ENCODE measurements around the gene SLC41A3. TPM values are rescaled to one million over a fixed set of nuclear protein-coding genes. Genes with fewer than 3 reads are reported as not detected.
"Not testable (repeated sequence)": the region's sequence is repeated elsewhere in the genome, so short reads cannot be mapped to it uniquely, and the experiment has no call there.

The SLC41A3 gene
- total RNA-seq, 1 donor from 2014 or later = 20.6 TPM

DNA sequence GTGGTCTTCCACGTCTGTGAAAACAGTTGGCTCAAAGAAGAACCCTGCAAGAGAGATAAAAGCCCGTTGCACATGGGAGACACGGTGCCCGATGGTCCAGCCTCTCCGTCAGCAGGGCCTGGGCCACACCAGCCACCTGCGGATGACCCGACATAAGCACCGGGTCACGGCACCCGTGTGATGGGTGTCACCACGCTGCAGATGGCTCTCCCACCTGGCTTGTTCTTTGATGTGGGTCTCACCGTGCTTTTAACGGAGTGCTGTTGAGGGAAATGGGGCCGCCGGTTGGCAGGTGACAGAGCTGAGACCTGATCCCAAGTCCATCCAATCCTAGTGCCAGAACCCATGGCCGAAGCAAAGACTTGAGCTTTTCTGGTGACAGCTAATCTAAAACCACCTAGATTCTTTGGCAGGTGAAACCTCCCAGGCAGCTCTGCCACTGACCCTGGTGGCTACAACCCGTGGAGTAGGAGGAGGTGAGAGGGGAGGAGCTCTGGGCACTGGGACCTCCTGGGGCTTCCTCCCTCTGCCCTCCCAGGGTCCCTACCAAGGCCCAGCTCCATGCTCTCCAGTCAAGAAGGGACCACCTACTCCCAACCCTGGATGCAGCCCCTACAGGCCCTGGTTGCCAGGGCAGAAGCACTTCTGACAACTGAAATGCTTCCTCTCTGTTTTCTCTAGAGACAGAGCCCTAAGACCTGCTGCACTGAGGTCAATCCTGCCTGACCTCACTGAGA is 23.4 kb upstream of the SLC41A3 start:
- intact Hi-C loops (cut with micrococcal nuclease) = no loop called here

DNA sequence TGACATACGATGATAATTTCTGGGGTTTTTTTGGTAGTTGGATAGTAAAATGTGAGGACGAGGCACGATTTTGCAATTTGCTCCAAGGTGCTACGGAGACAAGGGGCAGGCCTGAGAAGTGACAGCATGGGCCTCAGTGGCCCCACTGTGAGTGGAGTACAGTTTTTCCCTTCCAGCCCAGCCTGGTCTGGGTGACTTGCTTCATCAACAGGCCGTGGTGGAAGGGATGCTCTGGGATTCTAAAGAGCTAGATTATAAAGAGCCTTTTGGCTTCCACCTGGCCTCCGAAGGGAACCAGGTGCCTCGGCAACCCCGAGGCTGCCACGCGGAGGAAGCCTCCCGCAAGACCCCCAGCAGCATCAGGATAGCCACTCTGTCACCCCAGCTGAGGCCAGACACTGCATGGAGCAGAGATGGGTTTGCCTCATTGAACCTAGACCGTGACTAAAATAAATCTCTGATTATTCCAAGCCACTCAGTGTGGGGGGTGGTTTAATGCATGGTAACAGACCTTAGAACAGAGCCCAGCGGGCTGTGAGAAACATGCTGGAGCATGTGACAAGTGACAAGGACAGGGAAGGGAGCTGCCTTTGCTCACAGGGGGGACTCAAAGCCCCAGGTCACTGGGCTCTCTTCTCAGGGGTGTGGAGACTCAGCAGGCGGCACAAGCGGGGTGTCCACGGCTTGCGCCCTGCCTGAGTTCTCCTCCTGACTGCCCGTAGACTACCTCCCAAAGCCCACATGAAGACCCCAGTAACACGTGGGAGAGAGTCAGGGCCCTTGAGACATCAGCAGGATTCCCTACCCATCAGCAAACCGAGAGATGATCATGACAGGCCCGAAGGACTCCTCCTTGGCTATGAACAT is 22.6 kb upstream of the SLC41A3 start:
- intact Hi-C loops (cut with micrococcal nuclease) = no loop called here

DNA sequence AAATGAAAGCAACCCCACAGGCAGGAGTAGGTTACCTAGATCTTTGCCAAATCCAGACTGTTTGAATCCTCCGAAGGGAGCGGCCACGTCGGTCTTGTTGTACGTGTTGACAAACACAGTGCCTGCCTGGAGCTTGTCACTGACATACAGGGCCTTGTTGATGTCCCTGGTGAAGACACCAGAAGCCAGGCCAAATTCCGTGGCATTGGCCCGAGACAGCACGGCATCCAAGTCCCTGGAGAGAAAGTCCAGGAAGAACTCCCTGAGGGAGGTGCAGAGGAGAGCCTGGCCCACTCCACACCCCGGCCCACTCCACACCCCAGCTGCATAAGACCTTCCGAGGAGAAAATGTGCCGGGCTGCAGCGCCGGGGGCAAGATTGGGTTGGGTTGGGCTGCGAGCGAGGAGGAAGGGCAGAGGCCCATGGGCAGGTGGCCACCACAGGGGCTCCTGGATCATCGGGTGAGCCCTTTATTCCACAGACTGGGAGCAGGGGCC is 21.8 kb upstream of the SLC41A3 start:
- intact Hi-C loops (cut with micrococcal nuclease) = no loop called here

DNA sequence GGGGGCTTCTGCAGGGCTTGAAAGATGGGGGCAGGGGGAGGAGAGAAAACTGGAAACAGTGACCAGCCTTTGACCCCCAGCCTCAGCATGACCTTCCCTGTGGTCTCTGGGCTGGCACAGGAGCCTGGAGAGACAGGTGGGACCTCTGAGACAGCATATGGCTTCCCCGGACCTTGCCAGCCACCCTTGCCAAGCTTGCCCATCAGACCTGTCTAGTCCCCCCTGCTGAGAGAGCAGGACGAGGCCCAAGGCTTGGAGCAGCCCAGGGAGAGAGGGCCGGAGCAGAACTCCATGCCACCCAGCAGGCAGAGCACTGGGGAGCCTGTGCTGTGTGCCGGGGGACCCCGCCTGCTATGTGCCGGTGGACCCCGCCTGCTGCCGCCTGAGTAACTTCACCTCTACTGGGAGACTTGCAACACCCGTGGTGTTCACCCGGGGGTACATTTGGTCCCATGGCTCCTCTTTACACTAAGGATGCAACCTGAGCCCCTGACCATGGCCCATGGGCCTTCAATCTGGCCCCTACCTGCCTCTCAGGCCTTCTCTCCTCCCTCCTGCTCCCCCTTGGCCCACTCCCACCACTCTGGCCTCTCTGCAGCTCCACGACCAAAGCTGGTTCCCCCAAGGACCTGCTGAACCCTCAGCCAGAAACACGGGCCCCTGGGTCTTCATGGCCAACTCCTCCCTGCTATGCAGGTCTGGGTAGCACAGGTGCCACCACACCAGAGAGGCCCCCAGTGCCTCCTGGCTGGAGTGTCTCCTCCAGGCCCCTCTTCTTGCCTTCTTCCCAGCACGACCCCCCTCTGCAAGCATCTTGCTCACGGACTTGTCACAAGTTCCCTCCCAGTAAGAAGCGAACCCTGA is 21.1 kb upstream of the SLC41A3 start:
- intact Hi-C loops (cut with micrococcal nuclease) = no loop called here

DNA sequence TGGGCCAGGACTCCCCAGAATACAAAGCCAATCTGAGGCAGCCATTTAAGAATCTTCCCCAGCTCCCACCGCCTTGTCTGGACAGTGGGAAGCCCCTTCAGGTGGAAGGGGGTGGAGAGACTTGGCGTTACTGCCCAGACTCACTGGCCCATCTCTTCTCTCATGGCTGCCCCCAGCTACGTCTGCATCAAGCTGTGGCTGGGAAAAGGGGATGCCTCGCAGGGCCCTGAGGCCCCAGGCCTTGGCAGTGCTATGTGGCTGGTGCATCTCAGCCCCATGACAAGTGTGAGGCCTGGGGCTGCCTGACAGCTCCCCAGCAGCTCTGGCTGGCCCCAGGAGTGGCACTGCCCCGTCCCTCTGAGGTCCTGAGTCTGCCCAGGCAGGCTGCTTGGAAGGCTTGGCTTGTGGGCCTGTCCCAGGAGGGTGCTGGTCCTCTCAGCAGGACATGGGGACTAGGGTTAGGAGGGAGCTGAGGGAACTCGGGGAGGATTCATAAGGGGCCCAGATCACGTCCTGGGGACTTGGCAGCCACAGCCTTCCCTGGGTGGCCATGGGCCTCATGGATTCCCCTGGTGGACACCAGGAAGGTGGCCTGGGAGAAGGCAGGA is 20.2 kb upstream of the SLC41A3 start:
- intact Hi-C loops (cut with micrococcal nuclease) = no loop called here

DNA sequence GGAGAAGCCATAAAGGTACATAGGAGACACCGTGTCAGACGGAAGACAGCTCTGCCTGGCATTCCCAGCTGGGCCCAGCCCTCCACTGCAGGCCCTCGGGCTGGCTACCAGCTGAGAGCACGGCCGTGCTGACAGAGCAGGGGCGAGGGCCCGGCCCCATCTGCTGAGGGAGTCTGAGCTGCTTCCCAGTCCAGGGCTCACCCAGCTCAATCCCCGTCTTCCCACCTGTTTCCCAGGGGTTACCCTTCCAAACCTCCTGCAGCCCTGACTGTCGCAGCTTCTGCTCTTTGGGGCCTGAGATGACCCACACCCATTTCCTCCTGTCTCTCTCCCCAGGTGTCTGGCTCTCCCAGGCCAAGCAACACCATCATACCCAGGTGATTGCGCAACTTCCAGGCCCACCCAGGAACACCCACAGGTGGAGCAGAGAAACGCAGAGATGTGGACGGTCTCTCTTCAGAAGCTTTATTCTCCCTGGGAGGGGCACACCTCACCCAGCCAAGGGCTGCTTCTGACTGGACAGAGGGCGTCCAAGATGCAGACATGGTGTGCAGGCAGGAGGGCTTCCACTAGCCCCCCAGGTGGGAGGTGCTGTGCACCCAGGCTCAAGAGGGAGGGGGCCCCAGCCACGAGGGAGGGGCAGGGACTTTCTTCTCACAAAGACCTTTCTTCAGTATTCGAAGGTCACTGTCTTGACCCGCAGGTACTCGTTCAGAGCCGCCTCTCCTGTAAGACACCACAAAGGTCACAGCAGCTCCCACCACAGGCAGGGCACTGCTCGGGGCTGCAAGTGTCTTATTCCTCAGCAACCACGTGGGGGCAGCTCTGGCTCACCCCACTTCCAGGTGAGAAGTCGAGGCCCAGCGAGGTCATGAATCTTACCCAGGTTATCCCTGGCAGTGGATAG is 19.4 kb upstream of the SLC41A3 start:
- intact Hi-C loops (cut with micrococcal nuclease) = no loop called here

DNA sequence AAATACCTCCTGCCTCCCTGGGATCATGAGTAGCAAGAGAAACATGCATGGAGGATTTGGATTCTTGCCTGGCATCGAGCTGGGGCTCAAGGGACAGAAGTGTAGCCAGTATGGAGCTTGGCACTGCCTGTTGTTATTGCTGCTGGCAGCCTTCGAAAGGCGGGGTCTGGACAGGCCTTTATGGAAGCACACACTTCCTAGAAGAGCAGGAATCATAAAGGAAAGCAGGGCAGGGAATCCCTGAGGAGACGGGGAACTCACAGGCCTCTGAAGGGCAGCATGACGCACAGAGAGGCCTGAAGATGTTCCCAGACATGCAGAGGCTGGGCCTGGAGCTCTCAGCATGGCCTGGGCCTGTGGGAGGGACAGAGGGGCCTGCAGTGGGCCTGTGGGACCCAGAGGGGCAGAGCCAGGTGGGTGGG is 18.6 kb upstream of the SLC41A3 start:
- intact Hi-C loops (cut with micrococcal nuclease) = no loop called here

DNA sequence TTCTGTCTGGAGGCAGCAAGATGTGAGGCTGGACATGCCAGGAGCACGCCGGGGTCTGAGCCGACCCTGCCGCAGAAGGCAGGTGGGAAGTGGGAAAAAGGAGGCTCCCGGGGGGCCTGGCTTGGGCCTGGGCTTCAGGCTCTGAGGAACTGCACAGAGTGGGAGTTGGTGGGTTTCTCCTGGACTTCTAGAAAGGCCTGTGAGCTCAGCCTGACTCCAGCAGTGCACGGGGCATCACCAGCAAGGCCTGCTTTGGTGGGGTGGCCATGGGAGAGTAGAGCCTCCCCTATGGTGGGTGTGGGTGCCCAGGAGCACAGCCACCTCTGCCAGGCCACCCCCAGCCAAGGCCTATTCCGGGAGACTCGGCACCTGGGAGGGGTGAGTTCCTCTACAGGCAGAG is 18.1 kb upstream of the SLC41A3 start:
- intact Hi-C loops (cut with micrococcal nuclease) = no loop called here

DNA sequence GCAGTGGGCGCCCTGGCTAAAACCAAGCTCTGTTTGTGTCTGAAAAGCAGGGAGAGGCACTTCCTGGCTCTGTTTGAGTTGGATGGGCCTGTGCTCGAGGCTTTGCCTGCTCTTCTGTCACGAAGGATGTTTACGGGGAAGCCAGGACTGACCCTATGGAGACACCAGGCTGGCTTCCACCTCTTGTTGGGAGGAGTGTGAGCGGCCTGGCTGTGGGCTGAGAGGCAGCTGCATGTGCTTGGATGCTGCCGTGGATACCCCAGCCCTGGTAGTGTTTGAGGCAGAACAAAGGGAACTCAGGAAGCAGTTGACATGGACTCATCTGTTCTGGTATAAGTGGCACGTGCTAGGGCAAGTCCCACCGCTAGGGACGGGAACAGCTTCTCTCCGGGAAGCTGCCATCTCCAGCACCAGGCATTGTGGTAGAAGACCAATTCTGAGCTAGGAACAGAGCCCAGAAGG is 17.6 kb upstream of the SLC41A3 start:
- intact Hi-C loops (cut with micrococcal nuclease) = no loop called here

DNA sequence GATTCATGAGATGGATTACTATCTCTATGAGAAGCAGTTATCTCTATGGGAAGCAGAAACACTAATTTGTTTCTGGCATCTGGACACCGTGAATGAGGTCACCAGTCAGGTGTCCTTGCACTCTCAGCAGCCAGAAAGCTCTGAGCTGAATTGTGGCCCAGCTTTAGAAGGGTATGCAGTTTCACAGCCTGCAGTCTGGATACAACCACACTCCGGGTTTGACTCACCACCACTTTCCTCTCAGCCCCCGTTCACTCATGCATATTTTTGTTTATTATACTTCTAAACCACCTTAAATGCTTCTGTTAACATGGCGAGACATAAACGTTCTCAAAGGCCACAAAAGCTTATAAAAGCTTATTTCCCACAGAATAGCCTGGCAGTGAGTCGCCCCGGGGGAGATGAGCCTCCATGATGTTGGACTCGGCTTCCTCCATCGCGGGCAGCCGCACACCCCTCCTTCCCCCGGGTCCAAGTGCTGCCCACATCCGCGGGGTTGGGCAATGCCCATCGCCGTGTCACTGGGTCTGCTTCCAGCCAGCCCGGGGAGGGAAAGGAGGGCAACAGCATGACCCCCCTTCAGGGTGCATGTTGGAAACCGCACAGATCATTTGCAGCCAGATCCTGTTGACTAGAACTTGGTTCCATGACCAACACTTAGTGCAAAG is 16.8 kb upstream of the SLC41A3 start:
- intact Hi-C loops (cut with micrococcal nuclease) = no loop called here

DNA sequence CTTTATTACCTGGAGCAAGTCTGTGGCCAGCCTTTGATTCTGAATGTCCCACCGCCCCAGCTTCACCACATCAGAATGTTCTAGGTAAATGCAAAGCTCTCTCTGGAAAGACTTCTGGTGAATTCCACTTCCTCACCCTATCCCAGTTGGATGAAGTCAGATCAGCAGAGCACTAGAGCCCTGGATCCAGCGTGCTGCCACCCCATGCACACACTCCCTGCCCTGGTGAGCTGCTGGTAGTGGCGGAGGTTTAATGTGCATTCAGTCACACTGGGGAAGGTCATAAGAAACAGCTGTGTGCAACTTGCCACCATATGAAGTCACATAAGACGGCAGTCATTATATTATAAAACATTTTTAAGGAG is 16.3 kb upstream of the SLC41A3 start:
- intact Hi-C loops (cut with micrococcal nuclease) = no loop called here

DNA sequence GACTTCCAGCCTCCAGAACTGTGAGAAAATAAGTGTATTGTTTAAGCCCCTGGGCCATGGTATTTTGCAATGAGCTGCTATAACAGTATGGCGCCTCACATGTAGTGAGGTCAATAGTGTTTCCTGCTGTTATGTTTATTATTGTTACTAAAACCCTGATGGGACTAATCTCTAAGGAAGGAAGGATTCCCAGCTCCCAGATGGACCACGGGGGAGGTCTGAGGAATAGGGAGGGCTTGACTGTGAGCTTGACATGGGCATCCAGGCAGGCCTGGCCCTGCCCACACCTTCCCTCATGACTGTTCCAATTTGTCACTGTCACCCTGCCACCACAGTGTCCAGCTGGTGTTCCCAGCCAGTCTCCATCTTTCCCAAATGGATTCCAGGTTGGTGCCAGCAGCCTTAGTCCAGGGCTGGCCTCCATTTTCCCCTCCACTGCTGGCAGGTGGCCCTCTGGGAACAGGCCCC is 14.5 kb upstream of the SLC41A3 start:
- intact Hi-C loops (cut with micrococcal nuclease) = no loop called here

DNA sequence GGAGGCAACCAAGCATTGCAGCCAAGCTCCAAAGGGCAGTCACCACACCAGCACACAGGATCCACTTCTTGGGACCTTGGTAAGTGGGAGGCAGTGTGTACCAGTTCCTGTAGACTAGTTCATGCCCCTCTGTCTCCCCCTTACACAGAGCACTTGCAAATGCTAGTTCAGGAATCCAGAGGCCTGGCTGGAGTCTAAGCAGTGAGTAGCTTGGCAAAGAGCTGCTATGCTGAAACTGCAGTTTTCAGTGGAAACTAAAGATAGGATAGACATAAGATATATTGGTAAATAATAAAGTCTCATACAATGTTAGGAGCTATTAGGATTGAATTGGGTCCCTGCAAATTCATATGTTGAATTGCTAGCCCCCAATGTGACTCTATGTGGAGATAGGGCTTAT is 13.9 kb upstream of the SLC41A3 start:
- intact Hi-C loops (cut with micrococcal nuclease) = no loop called here

DNA sequence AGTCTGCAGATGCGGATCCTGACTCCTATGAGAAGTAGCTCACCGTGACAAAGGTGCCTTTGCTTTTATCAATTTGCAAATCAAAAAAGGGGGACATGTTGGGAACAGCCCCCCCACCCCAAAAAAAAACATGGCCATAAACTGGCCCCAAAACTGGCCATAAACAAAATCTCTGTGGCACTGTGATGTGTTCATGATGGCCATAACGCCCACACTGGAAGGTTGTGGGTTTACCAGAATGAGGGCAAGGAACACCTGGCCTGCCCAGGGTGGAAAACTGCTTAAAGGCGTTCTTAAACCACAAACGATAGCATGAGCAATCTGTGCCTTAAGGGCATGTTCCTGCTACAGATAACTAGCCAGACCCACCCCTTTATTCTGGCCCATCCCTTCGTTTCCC is 12.3 kb upstream of the SLC41A3 start:
- intact Hi-C loops (cut with micrococcal nuclease) = not testable (repeated sequence)

DNA sequence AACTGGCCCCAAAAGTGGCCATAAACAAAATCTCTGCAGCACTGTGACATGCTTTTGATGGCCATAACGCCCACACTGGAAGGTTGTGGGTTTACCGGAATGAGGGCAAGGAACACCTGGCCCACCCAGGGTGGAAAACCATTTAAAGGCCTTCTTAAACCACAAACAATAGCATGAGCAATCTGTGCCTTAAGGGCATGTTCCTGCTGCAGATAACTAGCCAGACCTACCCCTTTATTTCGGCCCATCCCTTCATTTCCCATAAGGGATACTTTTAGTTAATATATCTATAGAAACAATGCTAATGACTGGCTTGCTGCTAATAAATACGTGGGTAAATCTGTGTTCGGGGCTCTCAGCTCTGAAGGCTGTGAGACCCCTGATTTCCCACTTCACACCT is 8.2 kb upstream of the SLC41A3 start:
- intact Hi-C loops (cut with micrococcal nuclease) = not testable (repeated sequence)

DNA sequence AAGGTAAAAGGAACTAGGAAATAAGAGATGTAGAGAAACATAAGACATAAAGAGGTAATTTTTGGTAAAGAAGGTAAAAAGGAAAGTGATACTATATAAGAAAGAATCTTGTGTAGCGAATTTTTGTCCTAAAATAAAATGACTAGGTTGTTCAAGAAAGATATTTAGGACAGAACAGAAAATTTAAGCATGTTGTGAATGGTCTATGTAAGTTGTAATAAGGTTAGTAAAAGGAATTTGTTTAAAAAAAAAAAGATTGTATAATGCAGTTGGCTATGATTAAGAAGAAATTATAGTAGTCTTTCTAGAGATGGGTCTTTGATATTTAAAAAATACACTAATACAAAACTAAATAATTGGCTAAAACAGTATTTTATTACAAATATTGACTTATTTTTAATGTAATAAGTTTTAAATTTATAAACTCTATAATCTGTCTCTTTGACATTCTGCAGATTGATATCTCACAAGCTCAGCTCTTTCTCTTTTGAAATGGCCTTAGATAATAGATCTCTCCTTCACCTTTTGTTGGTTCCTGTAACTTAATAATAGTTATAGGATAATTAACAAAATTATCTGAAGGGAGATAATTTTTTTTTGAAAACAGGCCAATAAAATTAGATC is 3.7 kb upstream of the SLC41A3 start:
- intact Hi-C loops (cut with micrococcal nuclease) = loop anchor here (10.0 kb wide), 1 partner anchor 1507 kb away; the partner anchor contains the start of genes MCM2 and TPRA1

DNA sequence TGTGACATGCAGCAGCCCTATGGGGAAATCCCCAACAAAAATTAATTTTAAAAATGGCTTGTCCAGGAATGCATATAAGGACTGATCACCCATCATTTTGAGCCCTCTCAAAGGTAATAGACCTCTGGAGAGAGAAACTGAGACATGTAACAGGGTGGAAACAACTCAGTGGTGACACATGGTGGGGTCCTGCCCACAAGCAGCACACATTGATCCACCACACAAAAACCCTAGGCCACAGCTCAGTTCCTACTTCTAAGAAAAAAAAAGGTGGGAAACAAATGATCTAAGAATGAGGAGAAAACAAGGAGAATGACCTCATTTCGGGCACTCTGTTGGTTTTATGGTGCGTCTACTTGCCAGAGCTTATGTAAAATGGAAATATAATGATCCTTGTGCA is 1.9 kb upstream of the SLC41A3 start:
- intact Hi-C loops (cut with micrococcal nuclease) = loop anchor here (2.0 to 10.0 kb wide), 2 partner anchors 95 to 1509 kb away; partner anchors contain the start of genes MCM2 and TPRA1

DNA sequence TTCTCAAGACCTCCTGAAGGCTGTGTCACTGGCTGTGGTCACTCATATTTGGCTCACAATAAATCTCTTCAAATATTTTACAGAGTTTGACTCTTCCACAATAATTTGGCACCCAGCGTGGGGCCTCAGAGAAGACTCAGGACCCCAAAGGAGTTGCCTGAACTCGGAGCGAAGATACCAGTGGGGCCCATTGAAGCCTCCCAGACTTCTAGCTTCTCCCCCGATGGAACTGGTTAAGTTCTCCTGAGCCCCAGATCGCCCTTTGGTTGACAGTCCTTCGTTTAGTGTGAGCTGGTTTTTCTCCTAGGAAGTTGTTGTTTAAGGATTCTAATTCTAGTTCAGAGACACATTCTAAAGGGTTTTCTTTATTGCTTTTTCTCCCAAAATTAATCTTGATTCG is 1.4 kb upstream of the SLC41A3 start:
- intact Hi-C loops (cut with micrococcal nuclease) = loop anchor here (2.0 to 10.0 kb wide), 2 partner anchors 94 to 1510 kb away; partner anchors contain the start of genes MCM2 and TPRA1

Measured in T-helper 2 cell treated with Interferon-gamma antibody and Interleukin-4, amounts not matched to agents 100 ng/mL and 5 ng/mL, for 36 hours (primary cell).